ENCODE data around the gene PADI6.

GRCh38 chr1:17442841-17443240 lies 70.8 kb downstream of the PADI6 start:
- TF ChIP-seq, protein P1, sequence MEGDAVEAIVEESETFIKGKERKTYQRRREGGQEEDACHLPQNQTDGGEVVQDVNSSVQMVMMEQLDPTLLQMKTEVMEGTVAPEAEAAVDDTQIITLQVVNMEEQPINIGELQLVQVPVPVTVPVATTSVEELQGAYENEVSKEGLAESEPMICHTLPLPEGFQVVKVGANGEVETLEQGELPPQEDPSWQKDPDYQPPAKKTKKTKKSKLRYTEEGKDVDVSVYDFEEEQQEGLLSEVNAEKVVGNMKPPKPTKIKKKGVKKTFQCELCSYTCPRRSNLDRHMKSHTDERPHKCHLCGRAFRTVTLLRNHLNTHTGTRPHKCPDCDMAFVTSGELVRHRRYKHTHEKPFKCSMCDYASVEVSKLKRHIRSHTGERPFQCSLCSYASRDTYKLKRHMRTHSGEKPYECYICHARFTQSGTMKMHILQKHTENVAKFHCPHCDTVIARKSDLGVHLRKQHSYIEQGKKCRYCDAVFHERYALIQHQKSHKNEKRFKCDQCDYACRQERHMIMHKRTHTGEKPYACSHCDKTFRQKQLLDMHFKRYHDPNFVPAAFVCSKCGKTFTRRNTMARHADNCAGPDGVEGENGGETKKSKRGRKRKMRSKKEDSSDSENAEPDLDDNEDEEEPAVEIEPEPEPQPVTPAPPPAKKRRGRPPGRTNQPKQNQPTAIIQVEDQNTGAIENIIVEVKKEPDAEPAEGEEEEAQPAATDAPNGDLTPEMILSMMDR (IDR thresholded peaks at IDR 0.05) = no peak
- no peak for TF ChIP-seq EP300 (IDR thresholded peaks at IDR 0.05)
- TF ChIP-seq POLR2AphosphoS5 (IDR thresholded peaks at IDR 0.05) = no peak

Measured in gastroesophageal sphincter (tissue), 3 donors.